ENCODE results near the gene TBX2. TPM values are rescaled to one million over a fixed set of nuclear protein-coding genes. Genes with fewer than 3 reads are reported as not detected.

The TBX2 gene
- total and polyA plus RNA-seq, 9 of the 15 experiments (the other 6 are each of a cell fraction or from before 2014, with no cell fraction given) = 0.18 TPM; not detected in 8

GRCh38 chr17:61448042-61448441 is 48.4 kb downstream of the TBX2 start:
- in situ Hi-C loops (cut with MboI) = loop anchor here (25.0 kb wide), 1 partner anchor 664 kb away; no protein-coding TSS in a partner anchor
- Histone ChIP-seq H3K4me1 (replicated peaks in 1 of 2; ENCODE audit: control insufficient read depth in 2 of 2, insufficient read depth in 2 of 2, low read length in 2 of 2) (peaks cover 3 to 25% of the 10 kb centered on the region in 2 experiments; a peak in 3 of 5 replicates), H3K27me3 (ENCODE audit: control insufficient read depth in 2 of 2, insufficient read depth in 2 of 2, low read length in 2 of 2) (peaks cover 16 to 41% of the 10 kb centered on the region in 2 experiments; a peak in 4 of 5 replicates), H2AFZ (ENCODE audit: low read depth, low read length) (no peak overlapping the region), H3K9me3 (replicated peaks; ENCODE audit: control insufficient read depth, insufficient read depth, low read depth, low read length) (no peaks in the 10 kb centered on the region), H3K36me3 (ENCODE audit: control insufficient read depth, insufficient read depth, low read length) (no peaks in the 10 kb centered on the region), H3K79me2 (ENCODE audit: control insufficient read depth, insufficient read depth, low read length) (no peaks in the 10 kb centered on the region), H3K9ac (ENCODE audit: insufficient read depth in 1 of 2, low read depth in 2 of 2, low read length in 2 of 2) (no peak overlapping the region), H4K20me1 (replicated peaks; ENCODE audit: control insufficient read depth, insufficient read depth, low read length) (no peaks in the 10 kb centered on the region), H3K27ac (ENCODE audit: extremely low read depth, low read depth, low read length) (no peak overlapping the region), H3K9me1 (ENCODE audit: control insufficient read depth, insufficient read depth, low read length) (no peaks in the 10 kb centered on the region), H3K4me2 (ENCODE audit: insufficient read depth, low read length) (no peak overlapping the region), H3K4me3 (no peak overlapping the region)
- no peak for DNase-seq (ENCODE audit: extremely low read depth in 1 of 4, low spot score in 3 of 4)
- no TSS peak for BruUV-seq (replicated peaks)
- POLR2A ChIA-PET = no interaction called here
- CTCF ChIA-PET (ENCODE audit: low intra/inter-chr PET ratio) = no interaction called here
- TF ChIP-seq ZBTB43 (CRISPR knock-in tag; IDR thresholded peaks at IDR 0.05) (no peak), ZBTB11 (CRISPR knock-in tag; IDR thresholded peaks at IDR 0.05) (peak in 1 of 3 experiments; percentile 76; a peak in 1 of 6 replicates)
- WGBS (ENCODE audit: insufficient coverage, low coverage, missing lambda C conversion rate) = 0% methylated on average over 2 of the region's 2 CpGs
- FAIRE-seq = no peak
- intact Hi-C loops (cut with micrococcal nuclease) = no loop called here
- no peak for ATAC-seq
